Psoas muscle (tissue), 8 donors: Measurements from ENCODE around the gene STK26. TPM values are rescaled to one million over a fixed set of nuclear protein-coding genes. Genes with fewer than 3 reads are reported as not detected.

Source experiments
- ATAC-seq, 4 donors: fragments of 200-7000 bp; cut with Tn5 transposase; one replicate each; pipeline ENCODE4 v1.9.1; 2020; ENCODE audit warnings: moderate library complexity in 3 of 4, mild to moderate bottlenecking in 2 of 4
- DNase-seq, 2 donors: peaks; one replicate each; pipeline ENCODE4 v3.0.0-alpha.2; 2020
- H3K27ac ChIP-seq: fragments of 200-600 bp; one replicate; pipeline ENCODE4 v1.8.0; 2022
- H3K27me3 ChIP-seq, 3 donors: fragments of 200-600 bp in 1 of 3; one replicate each; pipeline versions ENCODE4 v1.6.1 to v1.8.0; 2013 to 2022; ENCODE audit warnings: low read length in 2 of 3, mild to moderate bottlenecking in 2 of 3, moderate library complexity in 1 of 3; ENCODE audit not compliant: insufficient read depth in 3 of 3
- H3K36me3 ChIP-seq, 2 donors: fragments of 200-600 bp in 1 of 2; one replicate each; pipeline versions ENCODE4 v1.6.1 to v1.8.0; 2013 to 2022; ENCODE audit warnings: low read depth in 1 of 2, mild to moderate bottlenecking in 1 of 2, moderate library complexity in 1 of 2; ENCODE audit not compliant: insufficient read depth in 1 of 2
- H3K4me1 ChIP-seq: fragments of 200-600 bp; one replicate; pipeline ENCODE4 v1.8.0; 2022
- H3K4me3 ChIP-seq: fragments of 200-600 bp; one replicate; pipeline ENCODE4 v1.8.0; 2022; ENCODE audit warnings: mild to moderate bottlenecking
- H3K9me3 ChIP-seq: fragments of 200-600 bp; one replicate; pipeline ENCODE4 v1.8.0; 2022
- CTCF ChIP-seq: fragments of 200-600 bp; IDR thresholded peaks from one replicate; pipeline ENCODE4 v1.8.0; 2022; ENCODE audit warnings: antibody characterized with exemption
- WGBS, 3 donors: extraction: QIAGEN DNeasy Blood & Tissue Kit; methylation state at CpG; one replicate each; pipeline versions ENCODE4 v1.1.6 to v1.1.7; 2013; 5-methylcytosine and 5-hydroxymethylcytosine counted together
- intact Hi-C, 2 donors: fragments of 100-400 bp; cut with DNase I; formaldehyde crosslinking; loops; one replicate each; pipeline versions ENCODE4 v1.11.0 to v1.14.2; 2022
- polyA plus RNA-seq, 3 donors: library from polyadenylated mRNA; stranded (reverse); fragments of 200-250 nt; gene quantifications; one replicate each; pipeline ENCODE4 v1.2.3, GENCODE V29; 2013
- total RNA-seq, 4 donors: library from RNA; stranded (reverse); fragmentation: NEBNext Ultra II Directional in 2 of 4; extraction: Animal tissue kit (Norgen Biotek cat#: 25700) in 2 of 4; gene quantifications; one replicate each; pipeline versions ENCODE4 v1.2.1 to v1.2.4, GENCODE V29; 2021 to 2023
- donor health status: healthy with polysubstance abuse.
- donor health status: DM: no; HTN: no; CAD: no; lungs with moderate emphysema.
- donor health status: Bipolar disorder and iron deficiency.
- donor health status: healthy.
- donor health status: DM: yes; HTN: yes; CAD: no.
- donor health status: DM: no; HTN: no; CAD: no.
- donor health status: DM: no; HTN: no; CAD: no.
- donor health status: DM: yes; HTN: yes; CAD: no.

Gene STK26
- total and polyA plus RNA-seq, 7 donors, result 0.25 to 0.79 (median 0.44) TPM

- no peaks in the 10 kb centered on the region for H3K4me1 ChIP-seq
- intact Hi-C loops, result no loop called here
- no peak for DNase-seq
- no peaks in the 10 kb centered on the region for H3K36me3 ChIP-seq
- no peak overlapping the region for H3K27ac ChIP-seq
- H3K9me3 ChIP-seq, result no peaks in the 10 kb centered on the region
- no peak overlapping the region for H3K4me3 ChIP-seq
- ATAC-seq, result no peak
- no peaks in the 10 kb centered on the region for H3K27me3 ChIP-seq
- WGBS, 3 donors, result 44 to 93% (median 83%) methylated on average over 1 of the region's 1 CpG
- no peak for TF ChIP-seq CTCF
These were observed 45.3 kb downstream of the STK26 start for GRCh38 chrX:132068405-132068804.

- Histone ChIP-seq H3K36me3 (no peaks in the 10 kb centered on the region), H3K4me3 (no peak overlapping the region), H3K27ac (no peak overlapping the region), H3K4me1 (no peaks in the 10 kb centered on the region), H3K27me3 (no peaks in the 10 kb centered on the region), H3K9me3 (no peaks in the 10 kb centered on the region)
- intact Hi-C loops, result loop anchor here in 1 of 2 donors (10.0 kb wide), 1 partner anchor 226 kb away; no protein-coding TSS in a partner anchor
- ATAC-seq (no peak), DNase-seq (no peak)
- TF ChIP-seq CTCF, result peak; percentile 25
These were observed 48.2 kb downstream of the STK26 start for GRCh38 chrX:132071254-132071653.

GRCh38 chrX:132077414-132077813 is 54.3 kb downstream of the STK26 start:
- ATAC-seq, result no peak
- Histone ChIP-seq H3K4me1 (no peaks in the 10 kb centered on the region), H3K27ac (no peak overlapping the region), H3K4me3 (no peak overlapping the region), H3K27me3 (peaks cover 0 to 10% (median 0%) of the 10 kb centered on the region in 3 donors), H3K9me3 (no peaks in the 10 kb centered on the region), H3K36me3 (no peaks in the 10 kb centered on the region)
- no peak for TF ChIP-seq CTCF
- no peak for DNase-seq
- intact Hi-C loops, result loop anchor here in 1 of 2 donors (10.0 kb wide), 1 partner anchor 233 kb away; no protein-coding TSS in a partner anchor
- WGBS, 3 donors, result 80 to 100% (median 93%) methylated on average over 1 of the region's 1 CpG

- TF ChIP-seq CTCF, result no peak
- Histone ChIP-seq H3K27ac (no peak overlapping the region), H3K27me3 (peaks cover 0 to 12% (median 0%) of the 10 kb centered on the region in 3 donors), H3K4me1 (no peaks in the 10 kb centered on the region), H3K36me3 (no peaks in the 10 kb centered on the region), H3K4me3 (no peak overlapping the region), H3K9me3 (no peaks in the 10 kb centered on the region)
- 70 to 97% (median 95%) methylated on average over 3 of the region's 3 CpGs for WGBS, 3 donors
- no peak for DNase-seq
- ATAC-seq, result no peak
- intact Hi-C loops, result loop anchor here in 1 of 2 donors (10.0 kb wide), 1 partner anchor 233 kb away; no protein-coding TSS in a partner anchor
These were observed 54.8 kb downstream of the STK26 start for GRCh38 chrX:132077912-132078311.

- Histone ChIP-seq H3K36me3 (no peaks in the 10 kb centered on the region), H3K4me3 (no peak overlapping the region), H3K27ac (no peak overlapping the region), H3K27me3 (peaks cover 0 to 17% (median 0%) of the 10 kb centered on the region in 3 donors), H3K4me1 (no peaks in the 10 kb centered on the region), H3K9me3 (no peaks in the 10 kb centered on the region)
- TF ChIP-seq CTCF, result no peak
- WGBS, 3 donors, result 21 to 30% (median 24%) methylated on average over 3 of the region's 3 CpGs
- ATAC-seq (no peak), DNase-seq (no peak)
- intact Hi-C loops, result no loop called here
These were observed 62.7 kb downstream of the STK26 start for GRCh38 chrX:132085786-132086185.
